Kidney (tissue), 14 donors: ENCODE data around the gene PLA2G4B. TPM values are rescaled to one million over a fixed set of nuclear protein-coding genes. Genes with fewer than 3 reads are reported as not detected.

Experiments
- DNase-seq, 5 donors: peaks; one replicate each; pipeline ENCODE4 v3.0.0-alpha.2; 2013 to 2020
- FAIRE-seq: peaks from 2 replicates; lab custom pipeline; 2012; peaks lifted over from hg19 to GRCh38; lab: Jason Lieb, UNC
- H3K27ac ChIP-seq, 2 donors: one replicate each; pipeline ENCODE4 v1.7.0; 2013; ENCODE audit warnings: low read depth in 2 of 2, low read length in 2 of 2, inconsistent platforms in 1 of 2
- H3K27me3 ChIP-seq: one replicate; pipeline ENCODE4 v1.7.1; 2013; ENCODE audit warnings: low read length, inconsistent platforms; ENCODE audit not compliant: control insufficient read depth, insufficient read depth
- H3K36me3 ChIP-seq, 3 donors: one replicate each; pipeline versions ENCODE4 v1.7.0 to v1.7.1; 2013; ENCODE audit warnings: low read length in 3 of 3, control low read depth in 1 of 3, inconsistent platforms in 1 of 3; ENCODE audit not compliant: insufficient read depth in 3 of 3, control insufficient read depth in 2 of 3
- H3K4me1 ChIP-seq, 3 donors: one replicate each; pipeline versions ENCODE4 v1.7.0 to v1.7.1; 2013; ENCODE audit warnings: low read length in 3 of 3, inconsistent platforms in 1 of 3, low read depth in 1 of 3; ENCODE audit not compliant: control insufficient read depth in 2 of 3, insufficient read depth in 2 of 3
- H3K4me3 ChIP-seq, 3 donors: one replicate each; pipeline versions ENCODE4 v1.7.0 to v1.8.1; 2013; ENCODE audit warnings: low read length in 3 of 3, control low read depth in 1 of 3, inconsistent platforms in 1 of 3
- H3K9ac ChIP-seq, 3 donors: one replicate each; pipeline versions ENCODE4 v1.7.0 to v1.7.1; 2013; ENCODE audit warnings: low read length in 3 of 3, control low read depth in 1 of 3, inconsistent platforms in 1 of 3
- H3K9me3 ChIP-seq, 3 donors: one replicate each; pipeline versions ENCODE4 v1.7.0 to v1.7.1; 2013; ENCODE audit warnings: low read length in 3 of 3, control low read depth in 1 of 3, inconsistent platforms in 1 of 3; ENCODE audit not compliant: control insufficient read depth in 2 of 3, insufficient read depth in 1 of 3
- intact Hi-C: fragments of 100-400 bp; cut with DNase I; formaldehyde crosslinking; loops from one replicate; pipeline ENCODE4 v1.11.1; 2022
- polyA plus RNA-seq: library from polyadenylated mRNA; stranded (reverse); fragments of 350-450 nt; fragmentation: Illumina TruSeq; extraction: RNeasy Lipid Tissue Mini Kit (QIAGEN cat#74804); gene quantifications from one replicate; pipeline ENCODE4 v1.2.3, GENCODE V29; 2014; ENCODE audit warnings: low read depth, low replicate concordance; ENCODE audit not compliant: insufficient read depth
- total RNA-seq: library from RNA; stranded (reverse); fragmentation: NEBNext Ultra II Directional; extraction: Animal tissue kit (Norgen Biotek cat#: 25700); gene quantifications from one replicate; pipeline ENCODE4 v1.2.1, GENCODE V29; 2021
- TF ChIP-seq, protein P1 (sequence below): IDR thresholded peaks from 3 replicates; pipeline ENCODE4 v1.5.1; 2012; ENCODE audit warnings: mild to moderate bottlenecking, moderate library complexity, borderline replicate concordance; ENCODE audit not compliant: insufficient read depth; ENCODE audit errors: extremely low read depth
- donor health status: control.
- donor health status: control.
- donor health status: control.
- donor health status: control.
- donor health status: control.
- donor health status: DM: yes; HTN: yes; CAD: no.
- donor health status: Normal renal cell carcinoma (clear cell type).

The PLA2G4B gene
- total and polyA plus RNA-seq, 2 donors from 2014 or later = 4.8 to 8.3 TPM

DNA sequence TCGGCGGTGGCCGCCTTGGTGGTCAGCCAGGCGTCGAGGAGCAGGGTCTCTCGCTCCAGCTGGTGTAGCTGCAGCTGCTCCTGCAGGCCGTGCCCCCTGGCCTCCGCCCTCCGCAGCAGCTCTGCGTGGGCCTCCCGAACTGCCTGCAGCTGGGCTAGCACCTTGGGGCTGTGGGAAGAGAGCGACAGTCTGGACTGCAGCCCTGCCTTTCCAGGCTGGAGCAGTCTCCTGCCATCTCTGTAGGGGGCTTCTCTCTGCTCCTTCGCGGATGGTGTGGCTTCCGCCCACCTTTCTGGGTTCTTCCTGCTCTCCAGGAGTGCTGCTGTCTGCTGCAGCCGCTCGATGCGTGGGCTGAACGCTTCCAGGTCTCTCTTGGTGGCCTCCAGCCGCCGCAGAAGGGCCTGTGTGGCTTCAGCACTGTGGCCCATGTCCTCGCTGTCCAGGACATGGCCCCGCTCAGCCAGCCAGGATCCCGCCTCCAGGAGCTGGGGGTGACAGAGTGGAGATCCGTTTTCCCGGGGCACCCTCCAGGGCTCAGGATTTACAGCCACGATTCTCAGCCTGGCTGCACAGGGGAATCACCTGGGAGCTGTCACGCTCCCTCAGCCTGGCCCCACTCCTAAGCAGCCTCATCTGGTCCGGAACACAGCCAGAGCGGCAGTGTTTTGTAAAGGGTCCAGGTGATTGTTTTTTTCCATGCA, 16.8 kb downstream of the PLA2G4B start:
- no peaks in the 10 kb centered on the region for H3K27me3 ChIP-seq
- FAIRE-seq = no peak

DNA sequence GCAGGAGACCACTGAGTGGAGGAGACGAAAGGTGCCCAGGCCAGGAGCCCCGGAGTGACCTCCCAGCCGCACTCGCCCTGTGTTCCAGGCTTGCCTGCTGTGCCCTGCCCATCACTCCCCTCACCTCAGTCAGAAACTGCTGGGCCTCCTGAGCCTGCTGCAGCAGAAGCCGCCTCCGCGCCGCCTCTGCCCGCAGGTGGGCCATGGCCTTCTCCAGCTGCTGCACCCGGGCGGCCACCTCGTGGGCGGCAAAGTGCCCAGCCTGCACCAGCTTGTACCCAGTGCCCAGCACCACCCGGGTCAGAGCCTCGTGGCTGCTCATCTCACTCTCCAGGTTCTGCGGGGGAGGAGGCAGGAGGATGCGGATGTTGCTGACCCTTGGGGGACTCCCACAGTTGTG, 17.6 kb downstream of the PLA2G4B start:
- no peak overlapping the region for H3K9ac ChIP-seq
- H3K36me3 ChIP-seq = no peaks in the 10 kb centered on the region
- H3K27ac ChIP-seq = no peak overlapping the region
- intact Hi-C loops = no loop called here
- no peaks in the 10 kb centered on the region for H3K9me3 ChIP-seq
- FAIRE-seq (no peak), DNase-seq (no peak)
- no peaks in the 10 kb centered on the region for H3K4me1 ChIP-seq
- H3K4me3 ChIP-seq = no peak overlapping the region
- no peaks in the 10 kb centered on the region for H3K27me3 ChIP-seq
- TF ChIP-seq, protein P1, sequence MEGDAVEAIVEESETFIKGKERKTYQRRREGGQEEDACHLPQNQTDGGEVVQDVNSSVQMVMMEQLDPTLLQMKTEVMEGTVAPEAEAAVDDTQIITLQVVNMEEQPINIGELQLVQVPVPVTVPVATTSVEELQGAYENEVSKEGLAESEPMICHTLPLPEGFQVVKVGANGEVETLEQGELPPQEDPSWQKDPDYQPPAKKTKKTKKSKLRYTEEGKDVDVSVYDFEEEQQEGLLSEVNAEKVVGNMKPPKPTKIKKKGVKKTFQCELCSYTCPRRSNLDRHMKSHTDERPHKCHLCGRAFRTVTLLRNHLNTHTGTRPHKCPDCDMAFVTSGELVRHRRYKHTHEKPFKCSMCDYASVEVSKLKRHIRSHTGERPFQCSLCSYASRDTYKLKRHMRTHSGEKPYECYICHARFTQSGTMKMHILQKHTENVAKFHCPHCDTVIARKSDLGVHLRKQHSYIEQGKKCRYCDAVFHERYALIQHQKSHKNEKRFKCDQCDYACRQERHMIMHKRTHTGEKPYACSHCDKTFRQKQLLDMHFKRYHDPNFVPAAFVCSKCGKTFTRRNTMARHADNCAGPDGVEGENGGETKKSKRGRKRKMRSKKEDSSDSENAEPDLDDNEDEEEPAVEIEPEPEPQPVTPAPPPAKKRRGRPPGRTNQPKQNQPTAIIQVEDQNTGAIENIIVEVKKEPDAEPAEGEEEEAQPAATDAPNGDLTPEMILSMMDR = no peak

More for the DNA sequence above, 16.8 kb downstream of the PLA2G4B start:
- intact Hi-C loops = no loop called here
- peak in 4 of 5 donors; percentile 78 to 86 (median 82) for DNase-seq
- H3K27ac ChIP-seq = no peak overlapping the region
- no peaks in the 10 kb centered on the region for H3K36me3 ChIP-seq
- TF ChIP-seq, protein P1 = no peak
- no peak overlapping the region for H3K4me3 ChIP-seq
- H3K9ac ChIP-seq = no peak overlapping the region
- no peaks in the 10 kb centered on the region for H3K9me3 ChIP-seq
- no peaks in the 10 kb centered on the region for H3K4me1 ChIP-seq

DNA sequence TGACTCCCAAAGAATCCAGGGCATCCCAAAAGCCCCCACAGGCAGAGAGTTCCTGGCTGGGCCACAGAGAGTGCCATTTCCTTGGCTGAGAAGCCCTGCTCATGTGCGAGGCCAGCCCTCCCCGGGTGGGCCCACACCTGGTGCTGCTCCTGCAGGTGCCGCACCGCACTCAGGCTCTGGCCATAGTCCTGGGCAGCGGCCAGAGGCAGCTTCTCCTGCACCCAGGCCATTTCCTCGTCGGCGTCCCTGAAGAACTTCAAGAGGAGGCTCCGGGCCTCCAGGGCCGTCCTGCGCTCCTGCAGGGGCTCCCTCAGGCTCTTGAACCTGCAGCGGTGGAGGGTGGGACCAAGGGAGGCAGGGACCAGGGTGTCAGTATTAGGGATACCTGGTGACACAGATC, 18.1 kb downstream of the PLA2G4B start:
- Histone ChIP-seq H3K36me3 (no peaks in the 10 kb centered on the region), H3K4me1 (no peaks in the 10 kb centered on the region), H3K9me3 (no peaks in the 10 kb centered on the region), H3K4me3 (no peak overlapping the region), H3K9ac (no peak overlapping the region), H3K27me3 (no peaks in the 10 kb centered on the region), H3K27ac (no peak overlapping the region)
- TF ChIP-seq, protein P1 = no peak
- FAIRE-seq (no peak), DNase-seq (no peak)
- intact Hi-C loops = no loop called here
